GM23248 (cell line): Measurements from ENCODE around the gene HOXA11. TPM values are rescaled to one million over a fixed set of nuclear protein-coding genes. Genes with fewer than 3 reads are reported as not detected.

Experiments
- DNase-seq: peaks from one replicate; pipeline ENCODE4 v3.0.0-alpha.2; 2015
- H2AFZ ChIP-seq: fragments of 200-600 bp; sonication (generic); 2 replicates; pipeline ENCODE4 v1.6.1; 2016; ENCODE audit warnings: antibody characterized with exemption
- H3F3A ChIP-seq: fragments of 200-600 bp; sonication (generic); 2 replicates; pipeline ENCODE4 v1.6.1; 2016; ENCODE audit warnings: mild to moderate bottlenecking, antibody characterized with exemption, mixed run types; ENCODE audit not compliant: insufficient read depth
- H3K27ac ChIP-seq: fragments of 200-600 bp; sonication (generic); 2 replicates; pipeline ENCODE4 v1.5.1; 2016; ENCODE audit warnings: mild to moderate bottlenecking
- H3K27me3 ChIP-seq: fragments of 200-600 bp; sonication (generic); replicated peaks from 2 replicates; pipeline ENCODE4 v1.6.1; 2016; ENCODE audit warnings: mild to moderate bottlenecking; ENCODE audit not compliant: insufficient read depth
- H3K36me3 ChIP-seq: fragments of 200-600 bp; sonication (generic); 2 replicates; pipeline ENCODE4 v1.6.1; 2016; ENCODE audit warnings: low read depth, mild to moderate bottlenecking
- H3K4me1 ChIP-seq: fragments of 200-600 bp; sonication (generic); 2 replicates; pipeline ENCODE4 v1.6.1; 2016; ENCODE audit warnings: mild to moderate bottlenecking; ENCODE audit not compliant: insufficient read depth
- H3K4me2 ChIP-seq: fragments of 200-600 bp; sonication (generic); one replicate; pipeline ENCODE4 v1.6.1; 2016; ENCODE audit warnings: mild to moderate bottlenecking; ENCODE audit not compliant: unreplicated experiment
- H3K4me3 ChIP-seq: fragments of 200-600 bp; sonication (generic); 2 replicates; pipeline ENCODE4 v1.5.1; 2016; ENCODE audit warnings: mild to moderate bottlenecking
- H3K79me2 ChIP-seq: fragments of 200-600 bp; sonication (generic); 2 replicates; pipeline ENCODE4 v1.6.1; 2016; ENCODE audit warnings: mild to moderate bottlenecking; ENCODE audit not compliant: insufficient read depth
- H3K9ac ChIP-seq: fragments of 200-600 bp; sonication (generic); 2 replicates; pipeline ENCODE4 v1.6.1; 2016; ENCODE audit warnings: mild to moderate bottlenecking
- H3K9me2 ChIP-seq: fragments of 200-600 bp; sonication (generic); 2 replicates; pipeline ENCODE4 v1.6.1; 2016; ENCODE audit warnings: mixed run types, mild to moderate bottlenecking, moderate library complexity; ENCODE audit not compliant: insufficient read depth
- H3K9me3 ChIP-seq: fragments of 200-600 bp; sonication (generic); one replicate; pipeline ENCODE4 v1.6.1; 2017; ENCODE audit warnings: low read depth
- H4K20me1 ChIP-seq: fragments of 200-600 bp; sonication (generic); 2 replicates; pipeline ENCODE4 v1.6.0; 2016; ENCODE audit not compliant: insufficient read depth
- EZH2 ChIP-seq: fragments of 200-600 bp; sonication (generic); IDR thresholded peaks from 2 replicates; pipeline ENCODE4 v1.6.1; 2018; ENCODE audit warnings: antibody characterized with exemption, mild to moderate bottlenecking; ENCODE audit not compliant: insufficient read depth, poor library complexity, severe bottlenecking
- EZH2phosphoT487 ChIP-seq: fragments of 200-600 bp; sonication (generic); IDR thresholded peaks from 2 replicates; pipeline ENCODE4 v1.6.1; 2018; ENCODE audit warnings: antibody characterized with exemption, moderate library complexity, mild to moderate bottlenecking, low read depth; ENCODE audit not compliant: insufficient read depth
- WGBS, 2 experiments: methylation state at CpG; one replicate each; pipeline ENCODE4 v1.1.6; 2015 to 2017; ENCODE audit warnings: low lambda C conversion rate in 2 of 2, low coverage in 1 of 2; ENCODE audit errors: missing lambda C conversion rate in 2 of 2; 5-methylcytosine and 5-hydroxymethylcytosine counted together
- in situ Hi-C: fragments of 300-500 bp; cut with MboI; formaldehyde crosslinking; loops from 2 replicates; pipeline ENCODE4 v1.15.0; 2020
- polyA plus RNA-seq: library from polyadenylated mRNA; unstranded; fragments of >200 nt; fragmentation: Nextera tagmentation; extraction: Ambion mirVana; gene quantifications from 2 replicates; pipeline ENCODE4 v1.2.1, GENCODE V29; 2016
- total RNA-seq: library from RNA; depleted of rRNA; stranded (reverse); fragments of >200 nt; shearing (Covaris generic); gene quantifications from 2 replicates; pipeline ENCODE4 v1.2.3, GENCODE V29; 2014

The HOXA11 gene
- total and polyA plus RNA-seq, 2 experiments from 2014 or later, result 8.0 to 8.3 TPM

DNA sequence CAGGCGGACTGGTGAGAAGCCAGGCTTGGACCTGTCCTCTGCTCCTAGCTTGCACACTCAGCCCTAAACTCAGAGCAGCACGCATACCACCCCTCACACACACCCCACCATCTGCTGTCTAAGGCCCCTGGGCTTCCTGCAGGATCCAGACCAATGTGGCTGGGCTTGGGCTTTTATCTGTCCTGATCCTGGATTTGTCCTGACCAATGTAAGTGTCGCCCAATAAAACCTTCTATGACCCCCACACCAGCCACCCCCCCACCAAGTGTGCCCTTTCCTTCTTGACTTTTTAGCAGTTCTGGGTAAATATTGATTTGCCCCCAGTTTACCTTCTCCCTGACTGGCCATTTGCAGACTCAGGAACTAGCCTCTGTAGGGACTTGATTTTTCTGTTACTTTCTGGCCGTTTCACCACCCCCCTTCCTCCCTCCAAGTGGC, 16.6 kb upstream of the HOXA11 start:
- Histone ChIP-seq H2AFZ (no peak overlapping the region), H3K36me3 (no peaks in the 10 kb centered on the region)

DNA sequence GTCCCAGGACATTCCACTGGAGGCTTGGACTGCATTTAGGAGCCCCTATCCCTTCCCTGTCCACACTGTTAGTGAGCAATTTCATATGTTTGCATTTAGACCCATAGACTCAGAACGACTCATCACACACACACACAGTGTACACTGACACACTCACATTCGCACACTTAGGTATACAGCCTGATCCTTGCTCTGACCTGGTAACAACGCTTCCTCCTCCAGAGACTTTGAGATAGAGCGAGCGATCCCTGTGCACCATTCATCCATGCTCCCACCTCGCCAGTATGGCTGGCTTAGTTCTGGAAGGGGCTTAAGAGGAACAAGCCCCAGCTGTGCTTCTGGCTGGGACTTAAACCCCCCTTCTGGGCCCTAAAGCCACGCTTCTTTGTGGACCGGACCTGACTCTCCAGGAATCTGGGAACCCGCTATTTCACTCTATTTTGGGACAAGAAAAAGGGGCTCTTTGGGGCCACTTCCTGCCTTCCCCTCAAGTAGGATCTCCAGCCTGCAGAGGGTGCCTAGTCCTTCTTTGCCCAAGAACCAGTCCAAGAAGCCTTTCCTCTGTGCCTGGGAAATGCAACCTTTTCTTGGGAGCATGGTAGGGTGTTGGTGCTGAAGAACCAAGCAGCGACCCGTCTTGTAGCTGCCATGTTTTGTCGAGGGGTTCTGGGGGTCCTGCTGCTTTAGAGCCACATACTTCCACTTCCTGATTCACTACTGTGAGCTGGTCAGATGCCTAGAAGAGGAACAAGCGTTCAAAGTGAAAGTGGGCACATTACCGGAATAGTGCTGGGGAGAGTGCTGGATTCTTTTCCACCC, 15.9 kb upstream of the HOXA11 start:
- Histone ChIP-seq H3K9ac (no peak overlapping the region), H2AFZ (peak overlapping the region; percentile 71), H3F3A (peaks cover 10% of the 10 kb centered on the region; the same call in 1 of the 2 replicates), H3K4me3 (peak overlapping the region; percentile 77), H3K27ac (no peak overlapping the region), H3K27me3 (peaks cover 35% of the 10 kb centered on the region), H4K20me1 (no peaks in the 10 kb centered on the region), H3K9me3 (no peaks in the 10 kb centered on the region), H3K79me2 (no peaks in the 10 kb centered on the region), H3K4me2 (peak overlapping the region; percentile 76), H3K36me3 (no peaks in the 10 kb centered on the region), H3K4me1 (no peaks in the 10 kb centered on the region), H3K9me2 (no peaks in the 10 kb centered on the region)
- in situ Hi-C loops, result loop anchor here (10.0 kb wide), 3 partner anchors 384 to 724 kb away; no protein-coding TSS in a partner anchor
- WGBS, 2 experiments, result 58 to 59% methylated on average over 14 of the region's 14 CpGs
- peak; percentile 32 for DNase-seq
- TF ChIP-seq EZH2 (no peak), EZH2phosphoT487 (no peak)

More for the DNA sequence above, 16.6 kb upstream of the HOXA11 start:
- no peaks in the 10 kb centered on the region for H3K9me3 ChIP-seq
- WGBS, 2 experiments, result 93 to 95% methylated on average over 4 of the region's 4 CpGs
- peaks cover 10% of the 10 kb centered on the region; the same call in 1 of the 2 replicates for H3F3A ChIP-seq
- H4K20me1 ChIP-seq, result no peaks in the 10 kb centered on the region
- H3K4me1 ChIP-seq, result no peaks in the 10 kb centered on the region
- TF ChIP-seq EZH2phosphoT487, result no peak
- no peak for TF ChIP-seq EZH2
- no peak for DNase-seq
- in situ Hi-C loops, result loop anchor here (10.0 kb wide), 3 partner anchors 383 to 723 kb away; no protein-coding TSS in a partner anchor
- H3K4me2 ChIP-seq, result no peak overlapping the region
- no peak overlapping the region for H3K9ac ChIP-seq
- no peak overlapping the region for H3K4me3 ChIP-seq
- H3K27me3 ChIP-seq, result peaks cover 35% of the 10 kb centered on the region
- H3K9me2 ChIP-seq, result no peaks in the 10 kb centered on the region
- no peaks in the 10 kb centered on the region for H3K79me2 ChIP-seq
- H3K27ac ChIP-seq, result no peak overlapping the region

DNA sequence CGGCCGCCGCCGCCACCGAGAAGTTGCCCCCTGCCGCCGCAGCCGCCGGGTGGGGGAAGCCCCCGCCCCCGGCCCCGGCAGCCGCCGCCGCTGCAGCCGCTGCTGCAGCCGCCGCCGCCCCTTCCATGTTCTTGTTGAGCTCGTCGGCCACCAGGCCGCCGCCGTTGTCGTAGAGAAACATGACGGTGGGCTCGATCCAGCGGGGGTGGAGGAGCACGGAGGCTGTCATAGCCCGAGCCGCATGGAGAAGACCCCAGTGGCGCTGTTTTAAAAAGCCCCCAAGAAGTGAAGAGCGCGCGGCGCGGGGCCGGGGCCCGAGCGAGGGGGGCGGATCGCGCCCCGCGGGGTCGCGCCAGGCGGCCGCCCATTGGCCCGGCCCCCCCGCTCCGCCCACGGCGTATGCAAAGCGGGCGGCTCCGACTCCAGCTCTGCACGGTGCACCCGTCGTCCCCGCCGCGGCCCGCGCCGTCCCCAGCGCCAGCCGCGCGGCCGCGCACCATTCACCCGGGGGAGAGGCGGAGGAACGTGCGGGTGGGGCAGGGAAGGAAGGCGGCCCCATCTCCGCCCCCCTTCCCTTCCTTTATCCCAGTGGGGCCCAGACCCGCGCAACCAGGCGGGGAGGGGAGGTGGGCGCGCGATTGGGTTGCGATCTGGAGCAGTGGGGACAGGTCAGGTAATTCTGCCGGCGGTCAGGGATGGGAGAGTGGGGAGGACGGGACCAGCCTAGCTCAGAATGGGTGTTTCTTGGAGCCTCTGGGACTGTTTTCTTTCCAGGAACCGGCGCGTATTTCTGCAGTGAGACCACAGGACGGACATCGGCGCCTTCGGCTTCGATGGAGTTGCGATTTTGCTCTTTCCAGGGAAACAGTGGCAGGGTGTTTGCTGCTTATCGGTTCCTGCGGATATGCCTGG, 15.1 kb upstream of the HOXA11 start, which contains the start of gene HOXA13:
Gene HOXA13 (minus strand): TSS at position 243 of the 912 bp plus-strand sequence. CDS start 14 bp downstream, at position 229.
- H3K27ac ChIP-seq, result no peak within 1 kb of the TSS
- H3K4me2 ChIP-seq, result peak within 1 kb of the TSS; percentile 76
- in situ Hi-C loops, result loop anchor here (10.0 kb wide), 4 partner anchors 385 to 895 kb away; no protein-coding TSS in a partner anchor
- H3K4me1 ChIP-seq, result no peaks in the 10 kb centered on the region
- H3K9me3 ChIP-seq, result no peaks in the 10 kb centered on the region
- H3K9ac ChIP-seq, result peak within 1 kb of the TSS; percentile 28; the same call in 1 of the 2 replicates
- no peaks in the 10 kb centered on the region for H3K9me2 ChIP-seq
- H3K27me3 ChIP-seq, result peaks cover 35% of the 10 kb centered on the region
- WGBS, 2 experiments, result 2 to 3% methylated on average over 37 to 68 of the region's 99 CpGs
- peak within 1 kb of the TSS; percentile 86 for H2AFZ ChIP-seq
- H3K36me3 ChIP-seq, result no peaks in the 10 kb centered on the region
- H3K4me3 ChIP-seq, result peak within 1 kb of the TSS; percentile 77
- DNase-seq, result peak; percentile 74
- no peaks in the 10 kb centered on the region for H3K79me2 ChIP-seq
- no peaks in the 10 kb centered on the region for H4K20me1 ChIP-seq
- TF ChIP-seq EZH2phosphoT487 (no peak), EZH2 (no peak)
- peaks cover 10% of the 10 kb centered on the region; the same call in 1 of the 2 replicates for H3F3A ChIP-seq
